ELF-1 (cell line): ENCODE data around the gene ZNF275.
"Not testable (repeated sequence)": the region's sequence is repeated elsewhere in the genome, so short reads cannot be mapped to it uniquely, and the experiment has no call there.

Source experiments
- DNase-seq: peaks from one replicate; pipeline ENCODE4 v3.0.0-alpha.2; 2016; ENCODE audit warnings: low read depth, low spot score

Gene ZNF275

DNA sequence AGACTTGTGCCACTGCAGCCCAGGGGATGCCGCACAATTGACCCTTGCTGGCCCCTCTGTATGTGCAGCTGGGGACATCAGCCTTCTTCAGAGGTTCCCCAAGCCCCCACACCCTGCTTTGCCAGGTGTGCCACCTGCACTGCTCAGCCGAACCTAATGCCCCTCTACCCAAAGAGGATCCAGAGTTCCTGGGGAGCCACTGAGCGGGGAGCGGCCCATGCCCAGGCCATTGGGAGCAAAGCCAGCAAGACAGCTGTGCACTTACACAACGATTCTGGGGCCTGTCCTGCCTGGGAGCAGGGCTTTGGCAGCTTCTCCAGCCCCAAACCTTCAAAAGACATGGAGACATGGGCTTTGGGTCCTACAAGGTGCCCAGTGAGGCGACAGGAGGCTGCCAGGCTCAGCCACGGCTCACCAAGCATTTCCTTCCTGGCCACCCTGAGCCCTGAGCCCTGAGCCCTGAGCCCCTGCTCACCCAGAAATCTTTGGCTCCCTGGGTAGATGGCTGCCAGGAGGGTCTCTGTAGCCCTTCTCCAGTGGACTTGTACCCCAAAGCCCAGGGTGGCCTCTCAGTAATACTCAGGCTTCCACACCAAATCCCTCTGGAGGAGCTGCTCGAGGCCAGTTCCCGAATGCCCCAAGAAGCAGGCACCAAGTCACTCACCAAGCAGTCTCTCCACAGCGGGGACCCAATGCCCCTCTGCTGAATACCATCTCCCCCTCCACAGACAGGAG, 54.2 kb downstream of the ZNF275 start:
- no peak for DNase-seq

DNA sequence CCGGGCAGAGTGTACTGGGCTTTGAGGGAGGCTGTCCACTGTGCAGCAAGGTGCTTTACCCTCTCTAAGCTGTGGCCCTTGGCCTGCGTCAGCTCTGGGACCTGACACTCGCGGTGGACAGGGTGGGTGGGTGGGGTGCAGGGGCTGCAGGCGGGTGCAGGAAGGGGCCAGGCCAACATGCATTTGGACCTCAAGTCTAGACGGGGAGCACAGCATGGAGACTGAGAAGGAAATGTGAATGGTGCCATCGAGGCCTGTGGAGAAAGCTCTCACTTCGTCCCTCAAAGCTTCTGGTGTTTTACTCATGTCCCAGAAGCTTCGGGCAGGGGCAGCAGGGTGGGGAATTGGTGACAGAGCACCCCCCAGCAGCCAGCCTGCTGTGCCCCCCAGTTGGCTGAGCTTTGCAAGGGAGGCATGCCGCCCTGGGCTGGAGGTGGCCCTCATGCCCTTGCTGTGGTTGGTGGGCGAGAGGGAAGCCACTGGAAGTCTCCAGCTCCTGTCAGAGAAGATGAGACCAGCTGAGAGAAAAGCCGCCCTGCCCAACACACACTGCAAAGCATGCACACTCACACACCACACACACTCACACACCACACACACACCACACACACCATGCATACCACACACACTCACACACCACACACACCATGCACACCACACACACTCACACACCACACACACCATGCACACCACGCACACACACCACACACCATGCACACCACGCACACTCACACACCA, 54.9 kb downstream of the ZNF275 start:
- DNase-seq = no peak

- not testable (repeated sequence) for DNase-seq
Measured at GRCh38 chrX:153389460-153389768, 55.5 kb downstream of the ZNF275 start.

GRCh38 chrX:153392642-153393321, 58.8 kb downstream of the ZNF275 start:
- no peak for DNase-seq

DNA sequence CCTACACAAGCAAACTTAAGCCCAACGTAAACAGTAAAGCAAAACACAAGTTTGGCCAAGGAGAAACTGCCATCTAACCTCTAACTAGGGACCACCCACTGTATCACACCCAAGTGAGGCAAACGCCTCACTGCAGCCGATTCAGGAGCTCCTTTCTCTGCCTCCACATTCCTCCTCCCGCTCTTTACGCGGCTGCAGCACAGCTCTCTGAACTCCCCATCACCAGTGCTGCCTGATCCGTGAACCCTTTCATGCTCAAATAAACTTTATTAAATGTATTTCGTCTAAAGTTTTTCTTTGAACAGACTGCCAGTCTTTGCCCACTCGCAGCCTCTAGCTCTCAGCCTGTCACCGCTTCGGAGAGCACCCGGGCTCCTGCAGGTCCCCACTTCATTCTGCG, 60.7 kb downstream of the ZNF275 start:
- no peak for DNase-seq

- no peak for DNase-seq
Measured at GRCh38 chrX:153395613-153396319, 61.8 kb downstream of the ZNF275 start.

DNA sequence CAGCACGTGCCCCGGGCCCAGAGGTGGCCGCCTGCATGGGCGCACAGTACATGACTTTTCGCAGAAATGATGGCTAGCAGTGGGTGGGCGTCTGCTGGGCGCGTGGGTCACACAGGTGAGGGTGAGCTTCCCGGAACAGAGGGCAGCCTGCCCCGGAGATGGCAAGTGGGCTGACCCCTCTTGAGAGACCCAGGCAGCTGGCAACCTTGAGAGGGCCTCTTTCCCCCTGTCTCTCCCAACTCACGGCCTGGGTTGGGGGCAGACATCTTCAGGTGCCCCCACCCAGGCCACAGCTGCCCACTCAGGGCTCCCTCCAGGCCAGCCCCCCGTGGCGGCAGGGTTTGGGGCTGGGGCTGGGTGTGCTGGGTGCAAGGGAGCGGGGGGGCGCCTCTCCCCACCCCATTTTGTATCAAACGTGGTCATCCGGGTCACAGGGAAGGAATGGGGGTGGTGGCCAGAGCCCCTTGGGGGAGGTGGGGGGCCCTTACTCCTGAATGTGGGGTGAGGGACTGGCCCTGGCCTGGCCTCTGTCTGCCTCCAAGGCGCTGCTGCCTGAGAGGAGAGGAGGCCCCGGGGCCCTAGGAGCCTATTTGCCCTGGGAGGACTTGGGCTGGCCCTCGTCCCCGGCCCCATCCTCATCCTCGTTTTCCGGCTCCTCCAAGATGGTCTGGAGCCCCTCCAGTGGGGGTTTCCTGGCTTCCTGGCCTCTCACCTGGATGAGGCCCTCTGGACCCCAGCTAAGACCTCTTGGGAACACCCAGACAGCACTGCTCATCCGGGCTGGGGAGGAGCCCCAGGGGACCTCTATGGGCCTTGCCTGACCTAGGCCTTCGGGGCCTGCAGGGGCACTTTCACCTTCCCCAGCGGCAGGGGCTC, 62.6 kb downstream of the ZNF275 start:
- no peak for DNase-seq

DNA sequence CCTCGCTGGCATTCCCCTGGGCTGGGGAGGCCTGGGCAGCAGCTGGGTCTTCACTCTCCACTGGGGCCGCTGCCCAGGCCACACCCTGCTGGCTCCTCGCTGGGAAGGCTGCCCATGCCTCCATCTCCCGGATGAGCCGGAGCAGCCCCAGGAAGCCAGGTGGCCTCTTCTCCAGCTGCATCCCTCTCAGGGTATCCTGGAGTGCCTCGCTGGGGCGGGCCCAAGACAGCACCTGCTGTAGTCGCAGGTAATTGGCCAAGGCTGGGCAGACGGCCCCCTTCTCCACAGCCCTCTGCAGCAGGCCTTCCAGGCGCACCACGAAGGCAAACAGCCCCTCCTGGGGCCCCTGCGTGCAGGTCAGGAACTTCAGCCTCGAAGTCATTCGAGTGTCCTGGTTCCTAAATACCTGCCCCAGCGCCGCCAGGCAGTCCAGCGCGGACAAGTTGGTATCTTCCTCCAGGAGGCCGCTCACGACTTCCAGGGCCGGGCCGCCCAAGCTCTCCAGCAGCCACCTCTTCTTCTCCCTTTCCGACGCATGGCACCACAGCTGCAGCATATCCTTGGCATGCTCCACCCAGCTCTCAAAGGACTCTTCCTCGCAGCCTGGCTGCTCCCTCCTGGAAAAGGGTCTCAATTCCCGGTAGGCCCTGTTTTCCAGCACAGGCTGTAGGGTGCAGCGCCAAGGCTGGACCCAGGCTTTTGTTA, 63.5 kb downstream of the ZNF275 start:
- DNase-seq = no peak

- DNase-seq = no peak
Measured at GRCh38 chrX:153398275-153398960, 64.5 kb downstream of the ZNF275 start.

- peak; percentile 85 for DNase-seq
Measured at GRCh38 chrX:153400146-153401132, 66.5 kb downstream of the ZNF275 start.

DNA sequence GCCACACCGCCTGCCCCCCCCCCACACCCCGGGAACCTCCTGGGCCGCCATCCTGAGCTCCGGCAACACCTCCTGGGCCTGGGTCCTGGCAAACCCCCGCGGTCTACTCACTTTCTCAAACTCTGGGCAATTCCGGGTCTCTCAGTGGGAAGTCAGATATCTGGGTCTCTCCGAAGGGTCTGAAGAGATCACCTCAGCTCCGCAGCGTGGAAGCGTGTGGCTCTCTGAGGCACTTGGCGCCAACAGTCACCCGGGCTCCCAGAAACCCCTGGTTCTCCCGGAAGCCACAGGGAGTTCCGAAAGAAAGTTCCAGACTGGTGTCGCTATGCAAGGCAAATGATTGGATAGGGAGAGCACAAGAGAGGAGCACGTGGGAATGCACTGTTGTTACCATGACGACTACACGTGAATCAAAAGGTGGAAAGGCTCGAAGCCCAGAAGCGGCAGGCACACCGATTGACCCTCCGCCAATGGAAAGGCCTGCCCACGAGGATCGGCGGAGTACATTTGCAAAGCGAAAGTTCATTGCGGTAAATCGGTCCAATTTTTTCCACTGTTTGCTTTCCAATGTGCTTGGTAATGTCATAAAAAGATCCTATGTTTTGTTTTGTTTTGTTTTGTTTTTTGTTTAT, 67.3 kb downstream of the ZNF275 start, which contains the start of gene PNMA6E:
Gene PNMA6E (minus strand): TSS at position 218 of the 632 bp plus-strand sequence. CDS start 2,501 bp downstream, outside the sequence.
- no peak for DNase-seq
